CD14-positive monocyte (primary cell): Measurements from ENCODE around the gene MAML3. TPM values are rescaled to one million over a fixed set of nuclear protein-coding genes. Genes with fewer than 3 reads are reported as not detected.

Experiments
- DNase-seq, 3 donors: peaks; one replicate each; pipeline ENCODE4 v3.0.0-alpha.2; 2011 to 2022
- H2AFZ ChIP-seq: 2 replicates; pipeline ENCODE4 v1.6.0; 2012; ENCODE audit warnings: mild to moderate bottlenecking, low read depth, low read length, inconsistent platforms; ENCODE audit not compliant: insufficient read depth, poor library complexity, severe bottlenecking
- H3K27ac ChIP-seq, 2 donors: 1 replicate in 1 of 2; 2 replicates in 1 of 2; pipeline ENCODE4 v1.5.1; 2012 to 2013; ENCODE audit warnings: low read length in 2 of 2, control low read depth in 1 of 2, inconsistent platforms in 1 of 2, low read depth in 1 of 2, mild to moderate bottlenecking in 1 of 2
- H3K27me3 ChIP-seq, 2 donors: one replicate each; pipeline versions ENCODE4 v1.6.0 to v1.6.1; 2011 to 2013; ENCODE audit warnings: low read length in 2 of 2; ENCODE audit not compliant: control insufficient read depth in 2 of 2, insufficient read depth in 2 of 2
- H3K36me3 ChIP-seq, 2 donors: replicated peaks in 1 of 2; 1 replicate in 1 of 2; 2 replicates in 1 of 2; pipeline versions ENCODE4 v1.5.1 to v1.6.1; 2012 to 2013; ENCODE audit warnings: low read length in 2 of 2, control low read depth in 1 of 2, inconsistent platforms in 1 of 2, mild to moderate bottlenecking in 1 of 2; ENCODE audit not compliant: insufficient read depth in 2 of 2, control insufficient read depth in 1 of 2
- H3K4me1 ChIP-seq, 2 donors: 1 replicate in 1 of 2; 2 replicates in 1 of 2; pipeline versions ENCODE4 v1.5.1 to v1.6.1; 2012 to 2013; ENCODE audit warnings: low read length in 2 of 2, control low read depth in 1 of 2, inconsistent platforms in 1 of 2, mild to moderate bottlenecking in 1 of 2, moderate library complexity in 1 of 2; ENCODE audit not compliant: insufficient read depth in 2 of 2, control insufficient read depth in 1 of 2
- H3K4me2 ChIP-seq: replicated peaks from 2 replicates; pipeline ENCODE3; 2012; ENCODE audit warnings: low read length, moderate library complexity, mild to moderate bottlenecking; ENCODE audit not compliant: poor library complexity, severe bottlenecking; ENCODE audit errors: extremely low read depth
- H3K4me3 ChIP-seq, 3 experiments: fragments of 200-600 bp in 1 of 3; sonication (generic) in 1 of 3; replicated peaks in 1 of 3; 1 replicate in 2 of 3; 2 replicates in 1 of 3; pipeline ENCODE4 v1.5.1; 2011 to 2013; ENCODE audit warnings: low read length in 3 of 3, mild to moderate bottlenecking in 3 of 3, control low read depth in 2 of 3, low read depth in 2 of 3, inconsistent platforms in 1 of 3, moderate library complexity in 1 of 3
- H3K79me2 ChIP-seq: 2 replicates; pipeline ENCODE4 v1.6.0; 2012; ENCODE audit warnings: mild to moderate bottlenecking, control low read depth, inconsistent platforms, low read length, moderate library complexity; ENCODE audit not compliant: insufficient read depth
- H3K9ac ChIP-seq: 2 replicates; pipeline ENCODE4 v1.6.0; 2017; ENCODE audit warnings: low read length, mild to moderate bottlenecking; ENCODE audit not compliant: insufficient read depth, poor library complexity, severe bottlenecking
- H3K9me3 ChIP-seq, 2 donors: replicated peaks in 1 of 2; 1 replicate in 1 of 2; 2 replicates in 1 of 2; pipeline versions ENCODE4 v1.5.1 to v1.6.1; 2012 to 2013; ENCODE audit warnings: low read length in 2 of 2, control low read depth in 1 of 2; ENCODE audit not compliant: control insufficient read depth in 1 of 2, insufficient read depth in 1 of 2
- H4K20me1 ChIP-seq: 2 replicates; pipeline ENCODE4 v1.6.0; 2012; ENCODE audit warnings: mild to moderate bottlenecking, low read length, control low read depth, moderate library complexity; ENCODE audit not compliant: insufficient read depth
- H3K27ac Mint-ChIP-seq, 7 donors: one replicate each; pipeline ENCODE4 v1.8.0; 2020; ENCODE audit warnings: mild to moderate bottlenecking in 7 of 7, mixed read lengths in 7 of 7, moderate library complexity in 6 of 7, inconsistent platforms in 2 of 7
- H3K27me3 Mint-ChIP-seq, 3 donors: one replicate each; pipeline ENCODE4 v1.8.0; 2021 to 2022; ENCODE audit warnings: low read depth in 3 of 3, mild to moderate bottlenecking in 3 of 3, mixed read lengths in 3 of 3, moderate library complexity in 3 of 3, inconsistent platforms in 1 of 3
- H3K36me3 Mint-ChIP-seq, 2 donors: one replicate each; pipeline ENCODE4 v1.8.0; 2020; ENCODE audit warnings: mixed read lengths in 2 of 2, inconsistent platforms in 1 of 2, mild to moderate bottlenecking in 1 of 2
- H3K4me1 Mint-ChIP-seq: one replicate; pipeline ENCODE4 v1.8.0; 2020; ENCODE audit warnings: mild to moderate bottlenecking, mixed read lengths
- H3K4me3 Mint-ChIP-seq, 2 donors: one replicate each; pipeline ENCODE4 v1.8.0; 2020; ENCODE audit warnings: mild to moderate bottlenecking in 2 of 2, mixed read lengths in 2 of 2, moderate library complexity in 1 of 2
- H3K9me3 Mint-ChIP-seq, 7 donors: one replicate each; pipeline ENCODE4 v1.8.0; 2020 to 2022; ENCODE audit warnings: mixed read lengths in 7 of 7, mild to moderate bottlenecking in 6 of 7, moderate library complexity in 6 of 7, inconsistent platforms in 2 of 7
- WGBS: methylation state at CpG from one replicate; pipeline ENCODE4 v1.1.5; 2013; ENCODE audit warnings: missing lambda C conversion rate; ENCODE audit not compliant: insufficient coverage; 5-methylcytosine and 5-hydroxymethylcytosine counted together
- intact Hi-C, 2 donors: fragments of 100-400 bp; cut with micrococcal nuclease; formaldehyde crosslinking; loops; one replicate each; pipeline versions ENCODE4 v1.15.0 to v1.15.1; 2023
- polyA plus RNA-seq, 3 donors: library from polyadenylated mRNA; depleted of rRNA in 1 of 3; unstranded in 2 of 3; stranded (reverse) in 1 of 3; fragments of 300-500 nt in 2 of 3; fragments of >200 nt in 1 of 3; fragmentation: Illumina TruSeq in 2 of 3; gene quantifications; 1 replicate in 2 of 3; 2 replicates in 1 of 3; pipeline ENCODE4 v1.2.3, GENCODE V29; 2012 to 2021
- TF ChIP-seq, protein P1 (sequence below): fragments of 200-600 bp; IDR thresholded peaks from one replicate; pipeline ENCODE4 v1.8.0; 2022; ENCODE audit warnings: antibody characterized with exemption, mild to moderate bottlenecking

The MAML3 gene
- polyA plus RNA-seq, 3 donors = 1.5 to 6.5 (median 2.3) TPM

DNA sequence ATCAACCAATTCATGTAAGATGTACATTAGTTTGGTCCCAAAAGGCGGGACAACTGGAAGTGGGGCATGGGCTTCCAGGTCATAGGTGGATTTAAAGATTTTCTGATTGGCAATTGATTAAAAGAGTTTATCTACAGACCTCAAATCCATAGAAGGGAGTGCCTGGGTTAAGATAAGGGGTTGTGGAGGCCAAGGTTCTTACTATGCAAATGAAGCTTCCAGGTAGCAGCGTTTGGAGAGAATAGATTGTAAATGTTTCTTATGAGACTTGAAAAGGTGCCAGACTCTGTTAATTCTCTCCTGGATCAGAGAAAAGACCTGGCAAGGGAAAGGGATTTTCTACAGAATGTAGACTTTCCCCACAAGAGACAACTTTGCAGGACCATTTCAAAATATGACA is 485.9 kb downstream of the MAML3 start:
- Mint-ChIP-seq H3K27me3 (peaks cover 0 to 1% (median 0%) of the 10 kb centered on the region in 3 donors), H3K27ac (peak overlapping the region in 2 of 7 donors; percentile 5 to 95), H3K36me3 (peaks cover 5 to 27% of the 10 kb centered on the region in 2 donors), H3K4me1 (peaks cover 50% of the 10 kb centered on the region), H3K4me3 (peak overlapping the region in 1 of 2 donors; percentile 100), H3K9me3 (no peaks in the 10 kb centered on the region)
- Histone ChIP-seq H3K36me3 (peaks cover 0 to 15% of the 10 kb centered on the region in 2 donors), H3K9ac (no peak overlapping the region), H3K9me3 (no peaks in the 10 kb centered on the region), H3K4me2 (no peak overlapping the region), H3K4me3 (no peak overlapping the region), H4K20me1 (no peaks in the 10 kb centered on the region), H3K27ac (no peak overlapping the region), H3K27me3 (no peaks in the 10 kb centered on the region), H2AFZ (no peak overlapping the region), H3K79me2 (peaks cover 89% of the 10 kb centered on the region), H3K4me1 (peaks cover 28 to 38% of the 10 kb centered on the region in 2 donors)
- intact Hi-C loops = loop anchor here in 1 of 2 donors (10.0 kb wide), 1 partner anchor 113 kb away; the partner anchor contains the start of gene SETD7
- no CpG with 5 or more reads among the region's 2 CpGs for WGBS
- TF ChIP-seq, protein P1, sequence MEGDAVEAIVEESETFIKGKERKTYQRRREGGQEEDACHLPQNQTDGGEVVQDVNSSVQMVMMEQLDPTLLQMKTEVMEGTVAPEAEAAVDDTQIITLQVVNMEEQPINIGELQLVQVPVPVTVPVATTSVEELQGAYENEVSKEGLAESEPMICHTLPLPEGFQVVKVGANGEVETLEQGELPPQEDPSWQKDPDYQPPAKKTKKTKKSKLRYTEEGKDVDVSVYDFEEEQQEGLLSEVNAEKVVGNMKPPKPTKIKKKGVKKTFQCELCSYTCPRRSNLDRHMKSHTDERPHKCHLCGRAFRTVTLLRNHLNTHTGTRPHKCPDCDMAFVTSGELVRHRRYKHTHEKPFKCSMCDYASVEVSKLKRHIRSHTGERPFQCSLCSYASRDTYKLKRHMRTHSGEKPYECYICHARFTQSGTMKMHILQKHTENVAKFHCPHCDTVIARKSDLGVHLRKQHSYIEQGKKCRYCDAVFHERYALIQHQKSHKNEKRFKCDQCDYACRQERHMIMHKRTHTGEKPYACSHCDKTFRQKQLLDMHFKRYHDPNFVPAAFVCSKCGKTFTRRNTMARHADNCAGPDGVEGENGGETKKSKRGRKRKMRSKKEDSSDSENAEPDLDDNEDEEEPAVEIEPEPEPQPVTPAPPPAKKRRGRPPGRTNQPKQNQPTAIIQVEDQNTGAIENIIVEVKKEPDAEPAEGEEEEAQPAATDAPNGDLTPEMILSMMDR = no peak
- no peak for DNase-seq

Other genes starting within 250 kb of the MAML3 start
- 10 to 100 TPM in 2 of 3 donors, 1 to 10 TPM in 1; 5.3 to 22.6 (median 21.2) TPM for gene SCOC, start 219.5 kb upstream of the MAML3 start, polyA plus RNA-seq